Transverse colon (tissue), 4 donors: ENCODE data around the gene ACTR8. TPM values are rescaled to one million over a fixed set of nuclear protein-coding genes. Genes with fewer than 3 reads are reported as not detected.

Experiments
- DNase-seq: peaks from one replicate; pipeline ENCODE4 v3.0.0-alpha.2; 2019
- H3K27ac ChIP-seq, 4 donors: fragments of 200-600 bp; sonication (generic); 2 replicates each; pipeline ENCODE4 v1.5.1; 2016 to 2018; ENCODE audit warnings: inconsistent platforms in 4 of 4
- H3K27me3 ChIP-seq: fragments of 200-600 bp; sonication (generic); 2 replicates; pipeline ENCODE4 v1.5.1; 2017; ENCODE audit warnings: inconsistent platforms
- H3K36me3 ChIP-seq, 4 donors: fragments of 200-600 bp; sonication (generic); 2 replicates each; pipeline ENCODE4 v1.5.1; 2017 to 2019; ENCODE audit warnings: inconsistent platforms in 4 of 4
- H3K4me1 ChIP-seq, 4 donors: fragments of 200-600 bp; sonication (generic); 2 replicates each; pipeline ENCODE4 v1.5.1; 2017 to 2020; ENCODE audit warnings: inconsistent platforms in 4 of 4
- H3K4me3 ChIP-seq, 4 donors: fragments of 200-600 bp; sonication (generic); 1 replicate in 1 of 4; 2 replicates in 3 of 4; pipeline versions ENCODE4 v1.5.1 to v1.6.1; 2017 to 2019; ENCODE audit warnings: inconsistent platforms in 4 of 4
- H3K9me3 ChIP-seq, 2 donors: fragments of 200-600 bp; sonication (generic); 2 replicates each; pipeline ENCODE4 v1.5.1; 2017 to 2019; ENCODE audit warnings: inconsistent platforms in 2 of 2
- CTCF ChIP-seq, 5 experiments: fragments of 200-600 bp in 3 of 5; fragments of 450-650 bp in 2 of 5; sonication (generic) in 3 of 5; IDR thresholded peaks; 1 replicate in 2 of 5; 2 replicates in 3 of 5; pipeline ENCODE4 v1.5.1; 2016 to 2017; ENCODE audit warnings: antibody characterized with exemption in 5 of 5, inconsistent platforms in 3 of 5, mild to moderate bottlenecking in 2 of 5, moderate library complexity in 1 of 5
- EP300 ChIP-seq: sonication (generic); formaldehyde crosslinking; IDR thresholded peaks from one replicate; pipeline ENCODE4 v1.6.1; 2017; ENCODE audit warnings: antibody characterized with exemption, low read depth
- POLR2A ChIP-seq: fragments of 450-650 bp; IDR thresholded peaks from one replicate; pipeline ENCODE4 v1.6.1; 2016; ENCODE audit warnings: antibody characterized with exemption, mild to moderate bottlenecking, moderate library complexity
- WGBS, 2 donors: methylation state at CpG; one replicate each; pipeline ENCODE4 v1.1.5; 2018; ENCODE audit warnings: low coverage in 1 of 2; 5-methylcytosine and 5-hydroxymethylcytosine counted together
- in situ Hi-C, 4 donors: fragments of 200-750 bp; cut with MboI; loops; one replicate each; pipeline versions ENCODE4 v1.15.0 to v1.15.1; 2017; ENCODE audit warnings: low sequenced_read_pairs in 3 of 4, low pct_ligation_motif_present in 1 of 4, low pct_unique_long_range_greater_than_20kb in 1 of 4
- intact Hi-C: fragments of 100-400 bp; cut with DNase I; formaldehyde crosslinking; loops from one replicate; pipeline ENCODE4 v1.15.1; 2023; ENCODE audit warnings: low total_unique reads
- total RNA-seq, 4 donors: library from RNA; depleted of rRNA; stranded (reverse); fragments of >200 nt; gene quantifications; one replicate each; pipeline ENCODE4 v1.1.0, GENCODE V29; 2016

The ACTR8 gene
- total RNA-seq, 4 donors from 2014 or later: 23.2 to 31.8 (median 28.7) TPM

- no peak for DNase-seq
- H3K36me3 ChIP-seq: peaks cover 0 to 4% (median 0%) of the 10 kb centered on the region in 4 donors
Measured at GRCh38 chr3:53817211-53817610, 64.7 kb downstream of the ACTR8 start.

More at GRCh38 chr3:53817211-53817610, 64.7 kb downstream of the ACTR8 start:
- in situ Hi-C loops: no loop called here
- no peaks in the 10 kb centered on the region for H3K4me1 ChIP-seq
- H3K9me3 ChIP-seq: no peaks in the 10 kb centered on the region
- TF ChIP-seq EP300 (no peak), POLR2A (no peak), CTCF (IDR thresholded peaks at IDR 0.05) (no peak)
- WGBS, 2 donors: 89% methylated on average over 6 of the region's 6 CpGs; no CpG with 5 or more reads in 1 of the 2 donors
- intact Hi-C loops: no loop called here
- no peak overlapping the region for H3K4me3 ChIP-seq
- no peaks in the 10 kb centered on the region for H3K27me3 ChIP-seq
- H3K27ac ChIP-seq: no peak overlapping the region

Other genes with a start within 250 kb of the ACTR8 start
- gene CHDH, start 35.7 kb downstream of the ACTR8 start, total RNA-seq: 100 to 1,000 TPM in 1 of 4 donors, 10 to 100 TPM in 3; 36.5 to 114 (median 53.7) TPM
- 10 to 100 TPM in 3 of 4 donors, not detected in 1; 26.0 to 36.5 (median 32.8) TPM for gene IL17RB, start 35.6 kb downstream of the ACTR8 start, total RNA-seq
- 10 to 100 TPM; 14.6 to 77.4 (median 35.6) TPM for gene SELENOK, start 9.7 kb upstream of the ACTR8 start, total RNA-seq
- 1 to 10 TPM in 2 of 4 donors, under 1 TPM in 2; 0.55 to 3.4 (median 1.6) TPM for gene CACNA2D3, start 240.4 kb upstream of the ACTR8 start, total RNA-seq